HL-60 (cell line): ENCODE data around the gene CST6.
A peak's percentile ranks its signal among the peaks of the same experiment; 100 is the strongest.

ENCODE experiments used
- DNase-seq, 2 experiments: peaks; one replicate each; pipeline ENCODE4 v3.0.0-alpha.2; 2010 to 2020; ENCODE audit warnings: low read depth in 1 of 2, low spot score in 1 of 2
- H3K27ac ChIP-seq: fragments of 250-450 bp; sonication (Bioruptor Pico); replicated peaks from 2 replicates; pipeline ENCODE4 v1.5.1; 2020; ENCODE audit warnings: mild to moderate bottlenecking, moderate library complexity
- H3K27me3 ChIP-seq: fragments of 250-450 bp; sonication (Bioruptor Pico); 2 replicates; pipeline ENCODE4 v1.5.1; 2021; ENCODE audit warnings: mild to moderate bottlenecking, moderate library complexity; ENCODE audit not compliant: insufficient read depth, poor library complexity, severe bottlenecking
- H3K4me3 ChIP-seq: replicated peaks from 2 replicates; pipeline ENCODE4 v1.5.1; 2011; ENCODE audit warnings: mild to moderate bottlenecking, control low read depth, low read length; ENCODE audit not compliant: insufficient read depth
- GABPA ChIP-seq: IDR thresholded peaks from 2 replicates; pipeline ENCODE4 v1.6.1; 2012; ENCODE audit warnings: low read depth
- POLR2AphosphoS5 ChIP-seq: IDR thresholded peaks from 2 replicates; pipeline ENCODE4 v1.6.1; 2012; ENCODE audit warnings: low read depth
- SPI1 ChIP-seq: IDR thresholded peaks from 2 replicates; pipeline ENCODE4 v1.6.1; 2012; ENCODE audit warnings: low read depth, mild to moderate bottlenecking, borderline replicate concordance
- TF ChIP-seq, protein P1 (sequence below): IDR thresholded peaks from one replicate; pipeline ENCODE4 v1.5.1; 2011; ENCODE audit warnings: low read length, control low read depth, inconsistent platforms; ENCODE audit not compliant: insufficient read depth
- TF ChIP-seq, protein P2 (sequence below): IDR thresholded peaks from 2 replicates; pipeline ENCODE4 v1.6.1; 2012; ENCODE audit warnings: low read depth; ENCODE audit not compliant: insufficient replicate concordance

Gene CST6

DNA sequence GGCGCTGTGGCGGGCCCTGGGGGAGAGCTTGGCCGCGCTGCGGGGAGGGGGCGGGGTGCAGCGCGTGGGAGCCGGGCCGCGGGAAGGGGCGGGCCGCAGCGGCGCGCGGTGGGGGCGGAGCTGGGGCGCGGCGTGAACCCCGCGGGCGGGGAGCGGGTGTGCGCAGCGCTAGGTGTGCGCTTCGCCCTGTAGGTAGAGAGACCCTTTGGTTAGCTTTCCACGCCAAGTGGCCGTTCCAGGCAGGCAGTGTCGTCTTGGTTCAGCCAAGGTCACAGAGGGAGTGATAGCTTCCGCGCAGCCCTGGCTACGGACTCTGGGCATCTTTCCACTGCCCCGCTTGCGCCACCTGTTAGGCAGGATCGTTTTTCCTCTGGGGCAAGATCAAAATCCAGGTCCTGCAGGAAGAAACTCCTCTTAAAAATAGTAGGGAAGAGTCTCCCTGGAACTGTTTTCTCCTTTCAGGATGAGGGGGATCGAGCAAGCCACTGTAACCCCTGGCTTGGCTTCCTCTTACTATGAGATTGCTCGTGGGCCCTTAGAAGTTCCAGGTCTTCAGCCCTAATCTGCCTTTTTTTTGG lies 9.1 kb upstream of the CST6 start:
- H3K4me3 ChIP-seq, result peak overlapping the region; percentile 96
- peak overlapping the region; percentile 97 for H3K27ac ChIP-seq
- no peaks in the 10 kb centered on the region for H3K27me3 ChIP-seq
- TF ChIP-seq GABPA, result no peak
- no peak for TF ChIP-seq SPI1
- TF ChIP-seq, protein P1, sequence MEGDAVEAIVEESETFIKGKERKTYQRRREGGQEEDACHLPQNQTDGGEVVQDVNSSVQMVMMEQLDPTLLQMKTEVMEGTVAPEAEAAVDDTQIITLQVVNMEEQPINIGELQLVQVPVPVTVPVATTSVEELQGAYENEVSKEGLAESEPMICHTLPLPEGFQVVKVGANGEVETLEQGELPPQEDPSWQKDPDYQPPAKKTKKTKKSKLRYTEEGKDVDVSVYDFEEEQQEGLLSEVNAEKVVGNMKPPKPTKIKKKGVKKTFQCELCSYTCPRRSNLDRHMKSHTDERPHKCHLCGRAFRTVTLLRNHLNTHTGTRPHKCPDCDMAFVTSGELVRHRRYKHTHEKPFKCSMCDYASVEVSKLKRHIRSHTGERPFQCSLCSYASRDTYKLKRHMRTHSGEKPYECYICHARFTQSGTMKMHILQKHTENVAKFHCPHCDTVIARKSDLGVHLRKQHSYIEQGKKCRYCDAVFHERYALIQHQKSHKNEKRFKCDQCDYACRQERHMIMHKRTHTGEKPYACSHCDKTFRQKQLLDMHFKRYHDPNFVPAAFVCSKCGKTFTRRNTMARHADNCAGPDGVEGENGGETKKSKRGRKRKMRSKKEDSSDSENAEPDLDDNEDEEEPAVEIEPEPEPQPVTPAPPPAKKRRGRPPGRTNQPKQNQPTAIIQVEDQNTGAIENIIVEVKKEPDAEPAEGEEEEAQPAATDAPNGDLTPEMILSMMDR, result no peak
- no peak for TF ChIP-seq POLR2AphosphoS5
- TF ChIP-seq, protein P2, sequence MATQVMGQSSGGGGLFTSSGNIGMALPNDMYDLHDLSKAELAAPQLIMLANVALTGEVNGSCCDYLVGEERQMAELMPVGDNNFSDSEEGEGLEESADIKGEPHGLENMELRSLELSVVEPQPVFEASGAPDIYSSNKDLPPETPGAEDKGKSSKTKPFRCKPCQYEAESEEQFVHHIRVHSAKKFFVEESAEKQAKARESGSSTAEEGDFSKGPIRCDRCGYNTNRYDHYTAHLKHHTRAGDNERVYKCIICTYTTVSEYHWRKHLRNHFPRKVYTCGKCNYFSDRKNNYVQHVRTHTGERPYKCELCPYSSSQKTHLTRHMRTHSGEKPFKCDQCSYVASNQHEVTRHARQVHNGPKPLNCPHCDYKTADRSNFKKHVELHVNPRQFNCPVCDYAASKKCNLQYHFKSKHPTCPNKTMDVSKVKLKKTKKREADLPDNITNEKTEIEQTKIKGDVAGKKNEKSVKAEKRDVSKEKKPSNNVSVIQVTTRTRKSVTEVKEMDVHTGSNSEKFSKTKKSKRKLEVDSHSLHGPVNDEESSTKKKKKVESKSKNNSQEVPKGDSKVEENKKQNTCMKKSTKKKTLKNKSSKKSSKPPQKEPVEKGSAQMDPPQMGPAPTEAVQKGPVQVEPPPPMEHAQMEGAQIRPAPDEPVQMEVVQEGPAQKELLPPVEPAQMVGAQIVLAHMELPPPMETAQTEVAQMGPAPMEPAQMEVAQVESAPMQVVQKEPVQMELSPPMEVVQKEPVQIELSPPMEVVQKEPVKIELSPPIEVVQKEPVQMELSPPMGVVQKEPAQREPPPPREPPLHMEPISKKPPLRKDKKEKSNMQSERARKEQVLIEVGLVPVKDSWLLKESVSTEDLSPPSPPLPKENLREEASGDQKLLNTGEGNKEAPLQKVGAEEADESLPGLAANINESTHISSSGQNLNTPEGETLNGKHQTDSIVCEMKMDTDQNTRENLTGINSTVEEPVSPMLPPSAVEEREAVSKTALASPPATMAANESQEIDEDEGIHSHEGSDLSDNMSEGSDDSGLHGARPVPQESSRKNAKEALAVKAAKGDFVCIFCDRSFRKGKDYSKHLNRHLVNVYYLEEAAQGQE, result no peak
- DNase-seq, result peak in 1 of 2 experiments; percentile 33

DNA sequence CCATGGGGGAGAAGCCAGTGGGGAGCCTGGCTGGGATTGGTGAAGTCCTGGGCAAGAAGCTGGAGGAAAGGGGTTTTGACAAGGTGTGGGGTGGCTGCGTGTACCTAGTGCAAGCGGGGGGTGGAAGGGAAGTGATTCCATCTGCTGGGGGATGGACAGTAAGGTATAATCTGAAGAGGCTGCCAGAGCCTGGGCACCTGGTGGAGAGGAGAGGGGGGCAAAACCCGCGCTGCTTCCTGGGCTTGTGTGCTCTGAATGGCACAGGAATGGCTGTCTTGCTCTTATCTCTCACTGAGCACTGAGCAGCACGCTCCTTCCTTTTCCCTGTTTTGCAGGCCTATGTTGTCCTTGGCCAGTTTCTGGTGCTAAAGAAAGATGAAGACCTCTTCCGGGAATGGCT lies 8.5 kb upstream of the CST6 start:
- DNase-seq, result no peak
- H3K27me3 ChIP-seq, result no peaks in the 10 kb centered on the region
- peak overlapping the region; percentile 97 for H3K27ac ChIP-seq
- TF ChIP-seq SPI1, result no peak
- TF ChIP-seq, protein P2, result no peak
- TF ChIP-seq GABPA, result no peak
- TF ChIP-seq, protein P1, result no peak
- no peak for TF ChIP-seq POLR2AphosphoS5
- H3K4me3 ChIP-seq, result peak overlapping the region; percentile 96

DNA sequence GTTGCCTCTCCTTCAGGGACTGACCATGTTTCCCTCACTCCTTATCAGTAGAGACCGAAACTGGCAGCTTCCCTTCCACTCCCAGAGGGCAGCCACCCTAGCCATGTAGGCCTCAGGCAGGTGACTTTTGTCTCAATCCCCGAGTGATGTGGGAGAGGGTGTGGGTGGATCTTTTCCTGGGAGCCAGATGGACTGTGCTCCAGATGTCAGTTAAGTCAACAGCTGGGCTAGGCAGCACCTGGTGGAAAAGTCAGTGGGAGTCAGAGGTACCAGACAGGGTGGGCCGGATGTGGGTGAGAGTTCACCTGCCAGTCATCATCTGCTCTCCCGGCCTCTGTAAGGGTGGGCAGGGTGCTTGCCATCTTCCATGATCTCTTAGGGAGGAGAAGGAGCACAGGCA lies 7.6 kb upstream of the CST6 start:
- TF ChIP-seq GABPA, result no peak
- TF ChIP-seq POLR2AphosphoS5, result no peak
- TF ChIP-seq, protein P1, result no peak
- TF ChIP-seq, protein P2, result no peak
- TF ChIP-seq SPI1, result no peak
- H3K4me3 ChIP-seq, result no peak overlapping the region
- DNase-seq, result no peak
- H3K27me3 ChIP-seq, result no peaks in the 10 kb centered on the region
- no peak overlapping the region for H3K27ac ChIP-seq
